Measurements from ENCODE around the gene HRH1. TPM values are rescaled to one million over a fixed set of nuclear protein-coding genes. Genes with fewer than 3 reads are reported as not detected.

The HRH1 gene
- total RNA-seq, 4 donors from 2014 or later, result 4.1 to 8.8 (median 4.4) TPM

DNA sequence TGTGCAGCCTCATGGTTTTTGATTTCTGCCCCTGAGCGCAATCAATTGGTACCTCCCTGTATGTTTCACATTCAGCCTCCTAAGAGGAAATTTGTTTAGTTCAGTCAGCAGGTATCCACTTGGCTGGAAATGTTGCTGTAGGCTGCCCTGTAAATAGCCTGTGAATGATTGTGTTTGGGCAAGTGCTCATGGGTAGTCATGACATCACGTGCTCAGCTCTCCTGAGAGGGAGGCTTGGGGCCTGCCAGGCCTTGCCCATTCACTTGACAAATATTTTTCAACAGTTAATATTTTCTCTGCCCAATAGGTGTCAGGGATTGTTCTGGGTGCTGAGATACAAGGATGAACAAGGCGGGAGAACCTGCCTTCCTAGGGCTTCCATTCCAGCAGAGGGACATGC is 13.3 kb downstream of the HRH1 start:
- TF ChIP-seq, protein P1, sequence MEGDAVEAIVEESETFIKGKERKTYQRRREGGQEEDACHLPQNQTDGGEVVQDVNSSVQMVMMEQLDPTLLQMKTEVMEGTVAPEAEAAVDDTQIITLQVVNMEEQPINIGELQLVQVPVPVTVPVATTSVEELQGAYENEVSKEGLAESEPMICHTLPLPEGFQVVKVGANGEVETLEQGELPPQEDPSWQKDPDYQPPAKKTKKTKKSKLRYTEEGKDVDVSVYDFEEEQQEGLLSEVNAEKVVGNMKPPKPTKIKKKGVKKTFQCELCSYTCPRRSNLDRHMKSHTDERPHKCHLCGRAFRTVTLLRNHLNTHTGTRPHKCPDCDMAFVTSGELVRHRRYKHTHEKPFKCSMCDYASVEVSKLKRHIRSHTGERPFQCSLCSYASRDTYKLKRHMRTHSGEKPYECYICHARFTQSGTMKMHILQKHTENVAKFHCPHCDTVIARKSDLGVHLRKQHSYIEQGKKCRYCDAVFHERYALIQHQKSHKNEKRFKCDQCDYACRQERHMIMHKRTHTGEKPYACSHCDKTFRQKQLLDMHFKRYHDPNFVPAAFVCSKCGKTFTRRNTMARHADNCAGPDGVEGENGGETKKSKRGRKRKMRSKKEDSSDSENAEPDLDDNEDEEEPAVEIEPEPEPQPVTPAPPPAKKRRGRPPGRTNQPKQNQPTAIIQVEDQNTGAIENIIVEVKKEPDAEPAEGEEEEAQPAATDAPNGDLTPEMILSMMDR (IDR thresholded peaks at IDR 0.05), result no peak
- no peak for TF ChIP-seq POLR2A (IDR thresholded peaks at IDR 0.05)
- H3K27ac ChIP-seq, result no peak overlapping the region
- H3K4me1 ChIP-seq, result peaks cover 0 to 22% (median 8%) of the 10 kb centered on the region in 3 donors
- H3K4me3 ChIP-seq, result no peak overlapping the region
- H3K9me3 ChIP-seq, result no peaks in the 10 kb centered on the region
- 63 to 95% methylated on average over 2 to 3 of the region's 3 CpGs for WGBS, 2 donors
- intact Hi-C loops (cut with DNase I), result no loop called here
- H3K27me3 ChIP-seq, result no peaks in the 10 kb centered on the region
- DNase-seq, result no peak
- no peaks in the 10 kb centered on the region for H3K36me3 ChIP-seq

DNA sequence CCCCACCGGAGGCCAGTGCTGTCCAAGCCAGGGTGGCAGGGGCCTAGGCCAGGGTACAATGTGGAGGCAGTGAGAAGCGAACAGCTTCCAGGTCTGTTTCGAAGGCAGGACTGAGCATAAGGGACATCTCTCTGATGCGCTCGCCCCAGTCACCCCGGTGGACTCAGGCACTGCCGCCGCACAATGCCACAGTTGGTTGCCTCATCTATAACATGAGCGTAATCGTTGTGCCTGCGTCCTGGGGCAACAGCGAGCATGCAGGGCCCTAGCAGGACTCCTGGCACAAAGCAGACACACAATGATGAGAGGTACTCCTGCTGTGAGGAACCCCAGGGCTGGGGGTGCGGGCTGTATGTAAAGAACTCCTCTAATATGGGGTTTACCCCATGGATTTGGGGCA is 14.1 kb downstream of the HRH1 start:
- Histone ChIP-seq H3K9me3 (no peaks in the 10 kb centered on the region), H3K4me3 (no peak overlapping the region), H3K27ac (no peak overlapping the region), H3K36me3 (no peaks in the 10 kb centered on the region), H3K4me1 (peaks cover 0 to 24% (median 8%) of the 10 kb centered on the region in 3 donors), H3K27me3 (no peaks in the 10 kb centered on the region)
- 77% methylated on average over 5 of the region's 13 CpGs; no CpG with 5 or more reads in 1 of the 2 donors for WGBS, 2 donors
- TF ChIP-seq, protein P1 (IDR thresholded peaks at IDR 0.05), result no peak
- TF ChIP-seq POLR2A (IDR thresholded peaks at IDR 0.05), result no peak
- no peak for DNase-seq
- intact Hi-C loops (cut with DNase I), result no loop called here

DNA sequence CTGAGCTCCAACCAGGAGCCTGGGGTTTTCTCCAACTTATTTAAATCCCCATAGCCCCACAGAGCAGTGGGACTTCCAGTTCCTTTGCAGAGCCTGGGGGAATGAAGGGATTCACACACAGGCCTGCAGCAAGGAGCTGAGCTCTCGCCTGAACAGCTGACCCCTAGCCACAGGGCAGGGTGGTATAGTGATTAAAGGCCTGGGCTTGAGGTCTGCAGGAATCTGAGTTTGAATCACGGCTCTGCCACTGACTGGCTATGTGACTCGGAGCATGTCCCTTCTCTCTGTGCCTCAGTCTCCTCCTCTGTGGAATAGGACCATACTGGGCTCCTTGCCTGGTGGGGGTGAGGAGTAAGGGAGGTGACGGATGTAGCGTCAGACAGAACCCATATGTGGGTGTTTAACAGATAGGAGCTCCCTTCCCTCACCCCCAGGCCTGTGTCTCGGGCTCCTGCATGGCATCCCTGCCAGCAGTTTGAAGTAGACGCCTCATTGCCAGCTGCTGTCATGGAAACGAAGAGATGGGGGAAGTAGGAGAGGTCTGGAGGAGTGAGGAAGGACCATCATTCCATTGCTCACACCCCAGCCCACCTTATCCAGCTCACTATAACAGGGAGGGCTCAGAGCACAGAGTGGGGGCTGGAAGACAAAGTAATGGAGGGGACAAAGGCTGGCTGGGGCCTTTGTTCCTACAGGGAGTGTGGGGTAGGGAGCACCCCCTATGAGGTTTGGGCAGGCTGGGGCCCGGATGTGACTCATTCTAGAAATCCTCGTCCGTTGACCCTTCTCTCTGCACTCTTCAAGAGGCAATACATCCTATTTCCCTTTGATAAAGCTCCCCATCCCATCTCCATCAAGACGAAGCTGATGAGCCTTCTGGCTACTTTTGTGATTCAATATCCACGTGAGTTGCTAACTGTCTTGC is 14.8 kb downstream of the HRH1 start:
- TF ChIP-seq POLR2A (IDR thresholded peaks at IDR 0.05), result no peak
- TF ChIP-seq, protein P1 (IDR thresholded peaks at IDR 0.05), result no peak
- Histone ChIP-seq H3K4me1 (peaks cover 0 to 24% (median 8%) of the 10 kb centered on the region in 3 donors), H3K27ac (no peak overlapping the region), H3K36me3 (no peaks in the 10 kb centered on the region), H3K27me3 (no peaks in the 10 kb centered on the region), H3K4me3 (no peak overlapping the region), H3K9me3 (no peaks in the 10 kb centered on the region)
- no peak for DNase-seq
- intact Hi-C loops (cut with DNase I), result no loop called here
- WGBS, 2 donors, result 56 to 74% methylated on average over 8 to 13 of the region's 13 CpGs

DNA sequence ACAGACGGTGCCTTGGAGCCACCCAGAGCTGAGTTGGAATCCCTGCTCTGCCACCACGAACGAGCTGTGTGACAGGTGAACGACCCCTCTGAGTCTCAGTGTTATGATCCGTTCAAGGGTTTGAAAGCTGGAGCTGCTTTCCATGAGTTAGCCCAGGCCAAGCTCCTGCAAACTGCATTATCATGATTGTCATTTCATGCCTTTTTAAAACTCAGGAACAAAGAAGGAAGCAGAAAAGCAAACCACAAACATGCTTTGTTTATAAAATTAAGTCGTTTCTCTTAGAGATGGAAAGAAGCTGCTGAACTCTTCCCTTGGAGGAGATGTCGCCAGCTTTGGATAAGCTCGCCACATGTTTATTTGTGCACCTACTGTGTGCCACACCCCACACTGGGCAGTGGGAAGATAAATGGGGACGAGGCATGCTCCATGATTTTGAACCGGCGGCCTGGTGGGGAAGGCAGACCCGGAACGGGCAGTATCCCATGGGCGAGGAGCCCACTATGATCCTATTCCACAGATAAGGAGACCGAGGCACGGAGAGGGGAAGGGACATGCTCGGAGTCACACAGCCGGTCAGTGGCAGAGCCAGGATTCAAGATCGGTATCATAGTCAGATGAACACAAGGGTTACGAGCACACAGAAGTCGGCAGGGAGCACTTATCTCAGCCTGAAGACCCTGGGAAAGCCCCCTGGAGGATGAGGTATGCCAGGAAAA is 15.9 kb downstream of the HRH1 start:
- peaks cover 0 to 14% (median 8%) of the 10 kb centered on the region in 3 donors for H3K4me1 ChIP-seq
- H3K36me3 ChIP-seq, result no peaks in the 10 kb centered on the region
- intact Hi-C loops (cut with DNase I), result no loop called here
- no peak overlapping the region for H3K27ac ChIP-seq
- 78 to 82% methylated on average over 18 to 21 of the region's 21 CpGs for WGBS, 2 donors
- H3K4me3 ChIP-seq, result no peak overlapping the region
- TF ChIP-seq POLR2A (IDR thresholded peaks at IDR 0.05), result no peak
- TF ChIP-seq, protein P1 (IDR thresholded peaks at IDR 0.05), result no peak
- no peak for DNase-seq
- no peaks in the 10 kb centered on the region for H3K27me3 ChIP-seq
- H3K9me3 ChIP-seq, result no peaks in the 10 kb centered on the region

Data from esophagus squamous epithelium (tissue), 5 donors.